Measurements from ENCODE around the gene CYFIP1.

- TF ChIP-seq SIN3A (IDR thresholded peaks at IDR 0.05; ENCODE audit: borderline replicate concordance, insufficient read depth, low read length) = no peak
- TF ChIP-seq TAF1 (IDR thresholded peaks at IDR 0.05; ENCODE audit: borderline replicate concordance, insufficient read depth, low read length) = no peak
- TF ChIP-seq, protein P1, sequence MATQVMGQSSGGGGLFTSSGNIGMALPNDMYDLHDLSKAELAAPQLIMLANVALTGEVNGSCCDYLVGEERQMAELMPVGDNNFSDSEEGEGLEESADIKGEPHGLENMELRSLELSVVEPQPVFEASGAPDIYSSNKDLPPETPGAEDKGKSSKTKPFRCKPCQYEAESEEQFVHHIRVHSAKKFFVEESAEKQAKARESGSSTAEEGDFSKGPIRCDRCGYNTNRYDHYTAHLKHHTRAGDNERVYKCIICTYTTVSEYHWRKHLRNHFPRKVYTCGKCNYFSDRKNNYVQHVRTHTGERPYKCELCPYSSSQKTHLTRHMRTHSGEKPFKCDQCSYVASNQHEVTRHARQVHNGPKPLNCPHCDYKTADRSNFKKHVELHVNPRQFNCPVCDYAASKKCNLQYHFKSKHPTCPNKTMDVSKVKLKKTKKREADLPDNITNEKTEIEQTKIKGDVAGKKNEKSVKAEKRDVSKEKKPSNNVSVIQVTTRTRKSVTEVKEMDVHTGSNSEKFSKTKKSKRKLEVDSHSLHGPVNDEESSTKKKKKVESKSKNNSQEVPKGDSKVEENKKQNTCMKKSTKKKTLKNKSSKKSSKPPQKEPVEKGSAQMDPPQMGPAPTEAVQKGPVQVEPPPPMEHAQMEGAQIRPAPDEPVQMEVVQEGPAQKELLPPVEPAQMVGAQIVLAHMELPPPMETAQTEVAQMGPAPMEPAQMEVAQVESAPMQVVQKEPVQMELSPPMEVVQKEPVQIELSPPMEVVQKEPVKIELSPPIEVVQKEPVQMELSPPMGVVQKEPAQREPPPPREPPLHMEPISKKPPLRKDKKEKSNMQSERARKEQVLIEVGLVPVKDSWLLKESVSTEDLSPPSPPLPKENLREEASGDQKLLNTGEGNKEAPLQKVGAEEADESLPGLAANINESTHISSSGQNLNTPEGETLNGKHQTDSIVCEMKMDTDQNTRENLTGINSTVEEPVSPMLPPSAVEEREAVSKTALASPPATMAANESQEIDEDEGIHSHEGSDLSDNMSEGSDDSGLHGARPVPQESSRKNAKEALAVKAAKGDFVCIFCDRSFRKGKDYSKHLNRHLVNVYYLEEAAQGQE (IDR thresholded peaks at IDR 0.05; ENCODE audit: insufficient read depth in 1 of 2, low read depth in 2 of 2, low read length in 2 of 2) = no peak
Observed at GRCh38 chr15:22850055-22850454, 130.1 kb downstream of the CYFIP1 start.
